GM12874 (cell line): ENCODE measurements around the gene DAGLA.

Experiments used
- TF ChIP-seq, protein P1 (sequence below): IDR thresholded peaks from 2 replicates; pipeline ENCODE4 v1.5.1; 2011; ENCODE audit warnings: low read depth, mild to moderate bottlenecking, control low read depth, low read length, moderate library complexity; ENCODE audit not compliant: insufficient read depth

The DAGLA gene

GRCh38 chr11:61639816-61640443 lies 40.3 kb upstream of the DAGLA start:
- TF ChIP-seq, protein P1, sequence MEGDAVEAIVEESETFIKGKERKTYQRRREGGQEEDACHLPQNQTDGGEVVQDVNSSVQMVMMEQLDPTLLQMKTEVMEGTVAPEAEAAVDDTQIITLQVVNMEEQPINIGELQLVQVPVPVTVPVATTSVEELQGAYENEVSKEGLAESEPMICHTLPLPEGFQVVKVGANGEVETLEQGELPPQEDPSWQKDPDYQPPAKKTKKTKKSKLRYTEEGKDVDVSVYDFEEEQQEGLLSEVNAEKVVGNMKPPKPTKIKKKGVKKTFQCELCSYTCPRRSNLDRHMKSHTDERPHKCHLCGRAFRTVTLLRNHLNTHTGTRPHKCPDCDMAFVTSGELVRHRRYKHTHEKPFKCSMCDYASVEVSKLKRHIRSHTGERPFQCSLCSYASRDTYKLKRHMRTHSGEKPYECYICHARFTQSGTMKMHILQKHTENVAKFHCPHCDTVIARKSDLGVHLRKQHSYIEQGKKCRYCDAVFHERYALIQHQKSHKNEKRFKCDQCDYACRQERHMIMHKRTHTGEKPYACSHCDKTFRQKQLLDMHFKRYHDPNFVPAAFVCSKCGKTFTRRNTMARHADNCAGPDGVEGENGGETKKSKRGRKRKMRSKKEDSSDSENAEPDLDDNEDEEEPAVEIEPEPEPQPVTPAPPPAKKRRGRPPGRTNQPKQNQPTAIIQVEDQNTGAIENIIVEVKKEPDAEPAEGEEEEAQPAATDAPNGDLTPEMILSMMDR, result no peak

GRCh38 chr11:61642162-61642561 lies 38.0 kb upstream of the DAGLA start:
- TF ChIP-seq, protein P1, result no peak

- TF ChIP-seq, protein P1, result no peak
Observed at GRCh38 chr11:61645179-61645868, 34.9 kb upstream of the DAGLA start.

GRCh38 chr11:61647529-61647928 lies 32.7 kb upstream of the DAGLA start:
- TF ChIP-seq, protein P1, result no peak

GRCh38 chr11:61650781-61651571 lies 29.2 kb upstream of the DAGLA start:
- TF ChIP-seq, protein P1, result no peak

DNA sequence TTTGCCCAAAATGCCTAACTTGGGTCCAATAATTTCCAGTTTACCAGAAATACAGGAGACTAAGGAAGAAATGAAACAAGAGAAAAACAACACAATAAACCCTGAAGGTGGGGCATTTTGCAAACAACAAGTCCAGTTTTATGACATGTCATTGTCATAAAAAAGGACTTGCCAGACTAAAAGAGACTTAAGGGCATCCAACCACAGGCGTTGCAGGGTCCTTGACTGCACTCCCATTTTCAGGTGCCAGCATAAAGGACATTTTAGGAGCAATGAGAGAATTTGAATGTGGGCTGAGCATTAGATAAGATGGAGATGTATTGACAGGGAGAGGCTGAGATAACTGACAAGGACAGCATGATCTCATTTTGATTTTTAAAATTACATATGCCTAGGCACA lies 28.1 kb upstream of the DAGLA start:
- TF ChIP-seq, protein P1, result no peak

DNA sequence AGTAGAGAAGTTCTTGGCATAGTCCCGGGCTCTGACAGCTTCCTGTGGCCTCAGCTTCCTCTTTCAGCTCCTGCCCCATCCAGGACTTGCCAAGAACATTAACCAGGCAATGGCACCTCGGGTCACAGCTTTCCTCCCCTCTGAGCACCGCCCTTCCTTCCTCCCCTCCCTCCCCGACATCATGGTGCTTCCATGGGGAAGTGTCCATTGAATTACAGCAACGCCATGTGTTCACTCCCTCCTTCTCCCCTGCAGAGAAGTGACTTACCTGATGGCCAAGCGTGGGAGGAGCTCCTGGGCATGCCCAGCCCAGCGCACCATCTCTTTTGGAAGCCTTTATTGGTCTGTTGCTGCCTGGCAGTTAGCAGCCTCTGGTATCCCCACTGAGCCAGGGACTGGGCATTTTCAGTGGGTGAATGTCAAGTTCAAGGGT lies 25.8 kb upstream of the DAGLA start:
- TF ChIP-seq, protein P1, result no peak
